Embryonic facial prominence (tissue), 1 donor: ENCODE measurements around the gene MEIKIN.
"Not testable (repeated sequence)": the region's sequence is repeated elsewhere in the genome, so short reads cannot be mapped to it uniquely, and the experiment has no call there.

ENCODE experiments used
- DNase-seq: peaks from one replicate; pipeline ENCODE4 v3.0.0-alpha.2; 2016; ENCODE audit errors: extremely low spot score

The MEIKIN gene

GRCh38 chr5:131913603-131914002 is 31.9 kb downstream of the MEIKIN start:
- DNase-seq, result no peak

DNA sequence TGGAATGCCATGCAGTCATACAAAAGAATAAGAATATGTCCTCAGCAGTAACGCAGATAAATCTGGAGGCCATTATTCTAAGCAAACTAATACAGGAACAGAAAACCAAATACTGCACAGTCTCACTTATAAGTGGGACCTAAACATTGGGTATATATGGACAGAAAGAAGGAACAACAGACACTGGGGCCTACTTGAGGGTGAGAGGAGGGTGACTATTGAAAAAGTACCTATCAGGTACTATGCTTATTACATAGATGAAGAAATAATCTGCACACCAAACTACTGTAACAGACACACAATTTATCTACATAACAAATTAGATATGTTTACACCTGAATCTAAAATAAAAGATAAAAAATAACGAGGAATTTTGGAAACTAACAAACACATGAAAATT is 38.8 kb downstream of the MEIKIN start:
- no peak for DNase-seq

DNA sequence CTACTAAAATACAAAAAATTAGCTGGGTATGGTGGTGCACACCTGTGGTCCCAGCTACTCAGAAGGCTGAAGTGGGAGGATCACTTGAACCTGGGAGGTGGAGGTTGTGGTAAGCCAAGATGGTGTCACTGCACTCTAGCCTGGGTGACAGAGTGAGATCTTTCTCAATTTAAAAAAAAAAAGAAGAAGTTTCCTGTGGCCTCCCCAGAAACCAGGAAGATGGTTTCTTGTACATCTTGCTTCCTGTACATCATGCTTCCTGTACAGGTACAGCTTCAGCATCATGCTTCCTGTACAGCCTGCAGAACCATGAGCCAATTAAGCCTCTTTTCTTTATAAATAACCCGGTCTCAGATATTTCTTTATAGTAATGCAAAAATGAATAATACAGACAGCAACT is 43.2 kb downstream of the MEIKIN start:
- DNase-seq, result not testable (repeated sequence)

- DNase-seq, result no peak
Measured at GRCh38 chr5:131899686-131900085, 45.8 kb downstream of the MEIKIN start.

DNA sequence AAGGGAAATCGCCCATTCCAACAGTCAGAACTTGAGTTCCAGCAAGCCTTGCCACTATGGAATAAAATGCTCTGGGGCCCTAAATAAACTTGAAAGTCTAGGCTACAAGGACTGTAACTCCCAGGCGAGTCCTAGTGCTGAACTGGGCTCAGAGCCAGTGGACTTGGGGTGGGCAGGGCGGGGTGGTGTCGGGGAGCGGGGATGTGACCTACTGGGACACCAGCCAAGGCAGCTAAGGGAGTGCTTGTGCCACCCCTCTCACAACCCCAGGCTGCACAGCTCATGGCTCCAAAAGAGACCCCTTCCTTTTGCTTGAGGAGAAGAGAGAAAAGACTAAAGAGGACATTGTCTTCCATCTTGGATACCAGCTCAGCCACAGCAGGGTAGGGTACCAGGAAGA is 61.5 kb downstream of the MEIKIN start:
- DNase-seq, result no peak

- no peak for DNase-seq
Measured at GRCh38 chr5:131879705-131880104, 65.8 kb downstream of the MEIKIN start.

DNA sequence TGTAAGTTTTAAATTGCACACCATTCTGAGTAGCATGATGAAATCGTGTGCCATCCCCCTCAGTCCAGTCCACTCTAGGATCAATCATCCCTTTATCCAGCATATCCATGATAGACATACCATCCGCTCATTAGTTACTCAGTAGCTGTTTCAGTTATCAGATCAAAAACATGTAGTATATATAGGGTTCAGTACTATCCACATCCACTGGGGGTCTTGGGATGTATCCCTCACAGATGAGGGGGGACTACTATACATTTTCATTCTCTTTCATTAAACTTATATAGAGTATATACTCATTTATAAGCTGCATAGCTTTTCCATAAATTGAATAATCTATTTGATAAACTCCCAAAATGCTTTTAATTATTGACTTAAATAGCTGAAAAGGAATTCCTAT is 67.6 kb downstream of the MEIKIN start:
- DNase-seq, result no peak

DNA sequence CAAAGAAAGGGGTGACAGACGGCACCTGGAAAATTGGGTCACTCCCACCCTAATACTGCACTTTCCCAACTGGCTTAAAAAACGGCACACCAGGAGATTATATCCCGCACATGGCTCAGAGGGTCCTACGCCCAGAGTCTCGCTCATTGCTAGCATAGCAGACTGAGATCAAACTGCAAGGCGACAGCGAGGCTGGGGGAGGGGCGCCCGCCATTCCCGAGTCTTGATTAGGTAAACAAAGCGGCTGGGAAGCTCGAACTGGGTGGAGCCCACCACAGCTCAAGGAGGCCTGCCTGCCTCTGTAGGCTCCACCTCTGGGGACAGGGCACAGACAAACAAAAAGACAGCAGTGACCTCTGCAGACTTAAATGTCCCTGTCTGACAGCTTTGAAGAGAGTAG is 74.2 kb downstream of the MEIKIN start:
- DNase-seq, result not testable (repeated sequence)

- DNase-seq, result no peak
Measured at GRCh38 chr5:131867524-131867923, 77.9 kb downstream of the MEIKIN start.

GRCh38 chr5:131863700-131864099 is 81.8 kb downstream of the MEIKIN start:
- DNase-seq, result no peak

- DNase-seq, result no peak
Measured at GRCh38 chr5:131857388-131857787, 88.1 kb downstream of the MEIKIN start.

GRCh38 chr5:131855452-131855851 is 90.0 kb downstream of the MEIKIN start:
- no peak for DNase-seq

DNA sequence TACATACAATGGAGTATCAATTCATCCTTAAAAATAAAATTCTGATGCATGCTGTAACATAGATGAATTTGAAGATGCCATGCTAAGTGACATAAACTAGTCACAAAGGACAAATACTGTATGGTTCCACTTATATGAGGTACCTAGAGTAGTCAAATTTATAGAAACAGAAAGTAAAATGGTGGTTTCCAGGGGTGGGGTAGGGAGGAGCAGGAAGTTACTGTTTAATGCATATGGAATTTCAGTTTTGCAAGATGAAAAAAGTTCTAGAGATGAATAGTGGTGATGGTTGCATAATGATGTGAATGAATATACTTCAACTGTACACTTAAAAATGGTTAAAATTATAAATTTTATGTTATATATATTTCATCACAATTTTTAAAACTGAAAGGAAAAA is 91.3 kb downstream of the MEIKIN start:
- no peak for DNase-seq

GRCh38 chr5:131848662-131849061 is 96.8 kb downstream of the MEIKIN start:
- no peak for DNase-seq

DNA sequence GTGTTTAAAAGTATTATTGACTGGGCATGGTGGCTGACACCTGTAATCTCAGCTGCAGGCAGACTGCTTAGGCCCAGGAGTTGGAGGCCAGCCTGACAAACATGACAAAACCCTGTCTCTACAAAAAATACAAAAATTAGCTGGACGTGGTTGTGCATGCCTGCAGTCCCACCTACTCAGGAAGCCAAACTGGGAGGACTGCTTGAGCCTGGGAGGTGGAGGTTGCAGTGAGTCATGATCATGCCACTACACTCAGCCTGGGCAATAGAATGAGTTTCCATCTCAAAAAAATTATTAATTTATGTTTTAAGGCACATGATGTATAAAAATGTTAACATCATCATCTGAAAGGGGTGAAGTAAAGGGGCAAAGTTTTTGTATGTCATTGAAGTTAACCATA is 98.9 kb downstream of the MEIKIN start:
- no peak for DNase-seq

DNA sequence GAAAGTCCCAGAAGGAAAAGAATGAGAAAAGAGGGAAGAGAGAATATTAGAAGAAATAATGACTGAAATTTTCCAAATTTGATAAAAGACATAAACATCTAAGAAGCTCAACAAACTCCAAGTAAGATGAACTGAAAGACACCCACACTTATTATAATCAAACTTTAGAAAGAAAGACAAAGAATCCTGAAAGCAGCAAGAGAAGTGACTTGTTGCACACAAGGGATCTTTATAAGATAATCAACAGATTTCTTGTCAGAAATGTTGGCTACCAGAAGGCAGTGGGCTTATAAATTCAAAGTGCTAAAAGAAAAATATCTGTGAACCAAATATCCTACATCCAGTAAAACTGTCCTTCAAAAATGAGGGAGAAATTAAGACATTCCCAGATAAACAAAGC is 99.6 kb downstream of the MEIKIN start:
- no peak for DNase-seq

GRCh38 chr5:131842971-131843370 is 102.5 kb downstream of the MEIKIN start:
- DNase-seq, result not testable (repeated sequence)

- not testable (repeated sequence) for DNase-seq
Measured at GRCh38 chr5:131832702-131833101, 112.8 kb downstream of the MEIKIN start.

- no peak for DNase-seq
Measured at GRCh38 chr5:131825404-131826013, 120.0 kb downstream of the MEIKIN start.

- no peak for DNase-seq
Measured at GRCh38 chr5:131824631-131825030, 120.8 kb downstream of the MEIKIN start.

- DNase-seq, result no peak
Measured at GRCh38 chr5:131821221-131821620, 124.2 kb downstream of the MEIKIN start.

- no peak for DNase-seq
Measured at GRCh38 chr5:131818001-131818724, 127.3 kb downstream of the MEIKIN start.

DNA sequence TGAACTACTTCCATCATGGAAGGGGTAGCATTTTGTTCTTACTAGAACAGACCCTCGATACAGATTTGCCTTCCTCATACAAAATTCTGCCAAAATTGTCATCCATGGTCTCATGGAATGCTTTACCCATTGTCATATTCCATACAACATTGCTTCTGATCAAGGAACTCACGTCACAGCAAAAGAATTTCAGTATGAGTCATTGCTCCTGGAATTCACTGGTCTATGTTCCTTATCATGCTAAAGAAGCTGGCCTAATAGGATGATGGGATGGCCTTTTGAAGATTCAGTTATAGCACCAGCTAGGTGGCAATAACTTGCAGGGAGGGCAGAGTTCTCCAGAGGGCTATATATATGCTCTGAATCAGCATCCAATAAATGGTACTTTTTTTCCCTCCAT is 130.5 kb downstream of the MEIKIN start:
- DNase-seq, result no peak
